DMS79 (cell line): ENCODE results near the gene COQ8B.

Source experiments
- DNase-seq: peaks from one replicate; lab custom pipeline; 2025; lab: John Stamatoyannopoulos, UW

The COQ8B gene

GRCh38 chr19:40717880-40718773 lies 1.4 kb upstream of the COQ8B start:
- no peak for DNase-seq

- no peak for DNase-seq
Measured at GRCh38 chr19:40717325-40717879, 716 bp upstream of the COQ8B start.

DNA sequence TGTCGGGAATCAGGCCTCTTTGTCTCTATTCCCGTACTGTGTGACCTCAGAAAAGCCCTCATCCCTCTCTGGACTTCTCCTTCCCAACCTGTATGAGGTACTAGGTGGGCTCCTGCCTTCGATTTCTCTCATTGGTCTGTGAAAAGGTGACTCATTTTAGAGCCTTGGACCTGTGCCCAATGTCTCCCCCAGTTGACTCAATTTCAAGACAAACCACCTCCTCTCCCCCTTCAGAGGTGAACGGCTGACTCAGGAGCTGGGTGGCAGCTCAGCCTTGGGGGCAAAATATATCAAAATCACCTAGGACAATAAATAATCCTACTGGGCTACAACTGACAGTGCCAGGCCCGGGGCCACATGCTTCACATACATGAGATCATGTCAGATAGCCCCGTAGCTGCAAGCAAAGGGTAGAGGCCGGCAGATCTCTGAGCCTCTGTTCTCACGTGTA lies 630 bp downstream of the COQ8B start:
- DNase-seq = peak; percentile 77

- peak; percentile 93 for DNase-seq
Measured at GRCh38 chr19:40714441-40715299, 2.0 kb downstream of the COQ8B start.

DNA sequence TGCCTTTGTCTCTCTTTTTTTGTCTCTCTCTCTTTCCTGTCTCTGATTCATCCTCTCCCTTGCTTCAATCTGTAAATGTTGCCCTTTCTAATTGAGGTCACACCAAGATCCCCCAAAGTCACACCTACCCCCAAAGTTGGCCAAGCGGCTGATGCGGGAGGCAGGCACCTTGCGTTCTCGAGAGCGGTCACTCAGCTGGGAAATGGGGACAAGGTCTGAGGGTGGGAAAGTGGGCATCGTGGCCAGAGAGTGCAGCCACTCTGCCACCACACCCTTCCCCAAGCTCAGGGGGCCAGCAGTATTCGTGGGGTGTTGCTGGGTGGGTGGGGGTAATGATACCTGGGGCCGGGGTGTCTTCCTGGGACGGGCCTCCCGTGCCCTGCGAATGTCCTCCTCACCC lies 2.7 kb downstream of the COQ8B start:
- DNase-seq = no peak

GRCh38 chr19:40709817-40710216 lies 6.9 kb downstream of the COQ8B start:
- DNase-seq = no peak

DNA sequence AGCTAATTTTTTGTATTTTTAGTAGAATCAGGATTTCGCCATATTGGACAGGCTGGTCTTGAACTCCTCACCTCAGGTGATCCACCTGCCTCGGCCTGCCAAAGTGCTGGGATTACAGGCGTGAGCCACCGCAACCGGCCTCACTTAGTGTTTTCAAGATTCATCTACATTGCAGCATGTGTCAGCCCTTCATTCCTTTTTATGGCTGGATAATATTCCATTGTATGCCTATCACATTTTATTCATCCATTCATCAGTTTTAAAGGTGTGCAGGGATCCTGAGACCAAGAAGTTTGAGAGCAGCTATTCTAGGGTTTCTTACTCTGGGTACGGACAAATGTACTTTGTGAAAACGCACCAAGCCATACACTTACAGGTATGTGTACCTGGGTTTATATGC lies 9.1 kb downstream of the COQ8B start:
- no peak for DNase-seq

DNA sequence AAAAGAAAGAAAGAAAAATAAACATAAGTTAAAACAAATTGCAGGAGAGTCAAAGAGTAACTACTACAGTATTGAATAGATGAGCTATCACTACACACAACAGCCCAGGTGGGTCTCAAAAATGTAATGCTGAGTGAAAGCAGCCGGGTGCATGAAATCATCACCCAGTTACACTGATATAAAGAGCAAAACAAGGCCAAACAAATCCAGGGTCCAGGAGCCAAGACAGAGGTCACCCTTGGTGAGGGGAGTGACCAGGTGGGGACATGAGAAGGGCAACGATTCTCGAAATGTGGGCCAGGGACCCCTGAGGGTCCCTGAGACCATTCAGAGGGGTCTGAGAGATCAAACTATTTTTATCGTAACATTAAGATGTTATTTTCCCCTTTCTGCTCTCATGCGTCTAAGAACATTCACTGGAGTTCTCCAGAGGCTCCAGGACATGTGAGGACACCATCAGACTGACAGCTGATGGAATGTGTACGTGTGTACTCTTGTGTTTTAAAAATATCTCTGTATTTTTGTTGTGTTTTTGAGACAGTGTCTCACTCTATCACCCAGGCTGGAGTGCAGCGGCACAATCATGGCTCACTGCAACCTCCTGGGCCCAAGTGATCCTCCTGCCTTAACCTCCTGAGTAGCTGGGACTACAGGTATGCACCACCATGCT lies 10.6 kb downstream of the COQ8B start:
- DNase-seq = no peak

- no peak for DNase-seq
Measured at GRCh38 chr19:40705362-40705651, 11.4 kb downstream of the COQ8B start.

DNA sequence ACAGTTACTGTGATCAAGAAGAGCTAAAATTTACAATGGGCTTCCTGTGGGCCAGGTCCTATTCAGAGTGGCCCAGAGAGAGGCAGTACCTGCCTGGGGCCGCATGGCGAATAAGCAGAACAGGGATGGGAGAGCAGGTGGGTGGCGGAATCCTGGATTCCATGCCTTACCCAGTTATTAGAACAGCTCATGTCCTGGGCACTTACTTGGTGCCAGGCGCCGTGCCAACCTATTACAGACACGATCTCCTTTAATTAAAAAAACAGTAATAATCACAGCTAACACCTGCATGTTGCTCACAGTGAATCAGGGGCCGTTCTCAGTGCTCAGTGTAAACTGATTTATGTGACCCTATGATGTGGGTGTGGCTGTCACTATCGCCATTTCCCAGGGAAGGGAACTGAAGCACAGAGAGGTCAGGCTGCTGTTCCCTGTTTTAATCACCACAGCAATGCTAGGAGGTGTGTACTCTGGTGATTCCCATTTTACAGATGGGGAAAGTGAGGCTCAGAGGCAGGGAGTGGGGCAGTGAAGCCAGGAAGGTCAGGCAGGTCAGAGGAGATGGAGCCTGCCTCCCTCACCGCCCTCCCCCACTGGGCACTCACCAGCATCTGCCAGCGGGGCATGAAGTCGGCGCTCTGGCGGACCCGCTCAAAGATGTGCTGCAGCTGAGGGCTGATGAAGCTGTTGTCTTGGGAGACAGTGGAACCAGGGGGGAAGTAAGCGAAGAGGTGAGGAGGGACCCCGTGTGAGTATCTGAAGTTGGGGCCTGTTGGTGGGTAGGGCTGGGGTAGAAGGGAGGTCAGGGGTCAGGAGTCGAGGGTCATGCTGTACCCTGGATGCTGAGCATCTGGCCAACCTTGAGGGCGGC lies 12.0 kb downstream of the COQ8B start:
- DNase-seq = no peak

GRCh38 chr19:40703029-40703755 lies 13.5 kb downstream of the COQ8B start:
- no peak for DNase-seq

DNA sequence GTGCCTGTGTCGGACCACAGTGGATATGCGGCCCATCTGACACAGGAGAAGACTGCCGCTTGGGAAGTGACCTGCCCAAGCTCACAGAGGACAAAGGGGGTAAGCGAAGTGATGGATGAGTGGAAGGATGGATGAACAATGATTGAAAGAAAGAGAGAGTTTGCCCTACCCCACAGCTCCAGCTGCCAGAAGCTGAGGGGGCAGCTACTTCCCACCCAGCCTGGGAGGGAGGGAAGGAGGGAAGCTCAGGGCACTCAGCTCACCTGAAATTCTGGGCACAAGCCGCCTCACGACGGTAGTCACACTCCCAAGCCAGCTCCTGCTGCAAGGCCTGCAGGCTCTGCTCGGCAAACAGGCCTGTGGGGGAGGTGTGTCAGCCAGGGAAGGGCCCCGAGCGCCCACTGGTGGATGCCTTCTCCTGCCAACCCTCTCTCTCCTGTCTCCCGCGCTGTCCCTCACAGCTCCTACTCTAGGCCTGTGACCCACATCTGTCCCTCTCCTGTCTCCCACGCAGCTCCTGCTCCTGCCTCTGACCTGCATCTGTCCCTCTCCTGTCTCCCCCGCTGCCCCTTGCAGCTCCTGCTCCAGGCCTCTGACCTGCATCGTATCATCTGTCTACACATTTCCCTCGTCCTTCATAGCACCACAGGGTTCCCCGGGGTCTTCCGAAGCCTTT lies 14.2 kb downstream of the COQ8B start:
- no peak for DNase-seq

DNA sequence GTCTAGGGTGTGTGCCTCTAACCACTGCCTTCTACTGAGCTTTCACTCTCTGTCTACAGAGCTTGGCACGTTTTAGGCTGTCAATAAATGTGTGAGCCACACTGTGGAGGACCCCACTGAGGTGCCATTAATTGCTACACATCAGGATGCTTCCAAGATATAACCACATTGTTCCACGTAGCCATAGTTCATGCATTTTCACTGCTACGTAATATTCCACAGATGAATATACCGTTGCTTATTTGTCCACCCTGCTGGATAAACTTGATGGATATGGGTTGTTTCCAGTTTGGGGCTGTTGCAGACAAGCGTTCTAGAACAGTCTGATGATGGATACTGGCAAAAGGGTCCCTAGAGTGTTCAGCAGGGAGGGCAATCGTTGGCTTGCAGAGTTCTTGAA lies 14.9 kb downstream of the COQ8B start:
- no peak for DNase-seq

DNA sequence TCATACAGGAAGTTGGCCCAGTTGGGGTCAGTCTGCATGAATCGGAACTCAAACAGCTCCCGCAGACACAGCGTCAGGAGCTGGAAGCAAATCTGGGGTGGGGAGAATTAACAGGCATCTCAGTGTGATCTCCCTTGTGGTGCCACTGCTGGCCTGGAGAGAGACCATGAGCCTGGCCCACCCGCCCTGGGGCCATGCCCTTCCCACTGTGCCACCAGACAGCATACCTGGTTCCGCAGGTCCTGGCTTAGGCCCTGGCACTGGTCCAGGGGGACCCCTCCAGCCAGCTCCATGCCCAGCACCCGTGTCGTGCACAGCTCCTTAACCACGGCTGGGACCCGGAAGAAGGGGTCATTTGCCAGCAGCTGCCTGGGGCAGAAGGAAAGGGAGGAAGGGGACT lies 16.6 kb downstream of the COQ8B start:
- no peak for DNase-seq

DNA sequence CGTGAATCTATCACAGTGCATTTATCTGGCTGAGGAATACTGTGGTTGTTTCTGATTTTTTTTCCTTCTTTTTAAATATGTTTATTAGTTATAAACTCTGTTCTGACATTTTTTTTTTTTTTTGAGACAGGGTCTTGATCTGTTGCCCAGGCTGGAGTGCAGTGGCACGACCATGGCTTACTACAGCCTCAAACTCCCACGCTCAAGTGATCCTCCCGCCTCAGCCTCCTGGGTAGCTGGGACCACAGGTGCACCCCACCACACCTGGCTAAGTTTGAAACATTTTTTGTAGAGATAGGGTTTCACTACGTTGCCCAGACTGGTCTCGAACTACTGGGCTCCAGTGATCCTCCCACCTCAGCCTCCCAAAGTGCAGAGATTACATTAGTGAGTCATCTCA lies 19.7 kb downstream of the COQ8B start:
- DNase-seq = no peak

DNA sequence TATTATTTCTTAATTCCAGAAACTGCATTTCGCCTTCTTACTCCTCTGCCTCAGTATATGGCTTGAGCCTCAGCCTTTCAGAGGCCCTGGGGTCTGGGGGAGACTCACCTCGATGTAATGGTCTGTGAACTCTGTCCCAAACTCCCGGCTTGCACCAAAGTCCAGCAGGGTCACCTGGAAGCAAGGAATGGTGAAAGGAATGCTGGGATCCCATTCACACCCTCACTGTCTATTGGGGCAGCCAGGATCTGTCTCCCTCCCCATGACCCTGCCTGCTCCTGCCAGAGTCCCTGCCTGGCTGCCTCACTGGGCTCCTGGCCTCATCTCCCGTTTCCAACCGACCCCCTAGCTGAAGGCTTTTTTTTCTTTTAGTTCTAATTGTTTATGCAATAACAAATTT lies 20.8 kb downstream of the COQ8B start:
- no peak for DNase-seq

DNA sequence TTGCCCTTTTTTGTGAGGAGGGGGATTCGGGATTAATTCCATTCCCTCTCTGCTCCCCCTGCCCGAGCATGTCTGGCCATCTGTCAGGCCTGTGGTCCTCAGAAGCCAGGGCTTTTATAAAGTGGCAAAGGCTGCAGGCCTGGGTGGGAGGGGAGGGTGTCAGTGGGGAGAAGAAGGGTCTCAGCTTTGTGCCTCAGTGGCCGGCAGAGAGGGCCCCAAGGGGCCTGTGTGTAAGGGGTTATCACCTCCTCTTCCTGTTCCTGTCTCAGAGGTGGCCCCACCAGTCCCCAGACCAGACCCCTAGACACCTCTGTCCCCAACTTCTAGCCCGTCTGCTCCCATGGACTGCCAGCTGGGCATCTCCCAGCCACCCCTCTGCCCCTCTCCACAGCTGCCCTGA lies 22.8 kb downstream of the COQ8B start:
- DNase-seq = no peak

- DNase-seq = no peak
Measured at GRCh38 chr19:40693150-40693788, 23.4 kb downstream of the COQ8B start.

DNA sequence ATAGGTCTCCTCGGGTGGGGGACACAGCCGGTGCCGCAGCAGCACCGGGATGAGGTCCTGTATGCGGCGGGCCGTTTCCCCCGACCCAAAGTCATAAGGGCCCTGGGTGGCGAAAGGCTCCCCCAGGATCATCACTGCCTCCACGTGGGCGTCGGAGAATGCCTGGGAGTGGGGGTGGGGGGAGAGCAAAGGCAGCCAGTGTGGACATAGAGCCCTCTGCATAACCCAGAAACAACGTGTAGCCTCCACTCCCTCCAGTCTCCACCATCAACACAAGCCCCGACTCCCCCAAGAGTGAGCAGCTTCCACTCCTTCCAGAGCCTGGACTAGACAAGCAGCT lies 24.5 kb downstream of the COQ8B start:
- no peak for DNase-seq
